GM12878 (cell line): Measurements from ENCODE around the gene SLC2A4. TPM values are rescaled to one million over a fixed set of nuclear protein-coding genes. Genes with fewer than 3 reads are reported as not detected.
A peak's percentile ranks its signal among the peaks of the same experiment; 100 is the strongest.

Experiments used
- DPF2 ChIP-seq: fragments of 450-650 bp; IDR thresholded peaks from 2 replicates; pipeline ENCODE4 v1.6.1; 2017; ENCODE audit warnings: mild to moderate bottlenecking
- GABPA ChIP-seq: IDR thresholded peaks from 2 replicates; pipeline ENCODE4 v1.6.1; 2014; ENCODE audit warnings: antibody characterized with exemption, low read depth, mild to moderate bottlenecking, inconsistent platforms
- IRF4 ChIP-seq: IDR thresholded peaks from 2 replicates; pipeline ENCODE4 v1.6.1; 2011; ENCODE audit warnings: low read depth, low read length
- KDM1A ChIP-seq: fragments of 200-600 bp; sonication (generic); IDR thresholded peaks from 2 replicates; pipeline ENCODE4 v1.6.1; 2016; ENCODE audit warnings: borderline replicate concordance
- LARP7 ChIP-seq: fragments of 450-650 bp; IDR thresholded peaks from 2 replicates; pipeline ENCODE4 v1.6.1; 2017; ENCODE audit warnings: mild to moderate bottlenecking
- NR2F1 ChIP-seq: fragments of 450-650 bp; conservative IDR thresholded peaks from 2 replicates; pipeline ENCODE4 v1.6.1; 2017; ENCODE audit warnings: mild to moderate bottlenecking
- PML ChIP-seq: IDR thresholded peaks from 2 replicates; pipeline ENCODE4 v1.6.1; 2012; ENCODE audit warnings: low read length, inconsistent platforms
- POLR2A ChIP-seq: IDR thresholded peaks from 2 replicates; pipeline ENCODE4 v1.6.1; 2011; ENCODE audit warnings: low read depth, mild to moderate bottlenecking, low read length
- RAD51 ChIP-seq: fragments of 450-650 bp; IDR thresholded peaks from 2 replicates; pipeline ENCODE4 v1.6.1; 2016; ENCODE audit warnings: moderate library complexity, mild to moderate bottlenecking, inconsistent platforms
- STAT1 ChIP-seq: fragments of 450-650 bp; conservative IDR thresholded peaks from 2 replicates; pipeline ENCODE4 v1.6.1; 2014; ENCODE audit warnings: antibody characterized with exemption, mild to moderate bottlenecking
- TBL1XR1 ChIP-seq: IDR thresholded peaks from 2 replicates; pipeline ENCODE4 v1.6.1; 2012; ENCODE audit warnings: low read depth, low read length, improper control_type of control experiment
- polyA plus RNA-seq, 11 experiments: library from polyadenylated mRNA; depleted of rRNA in 4 of 11; unstranded in 6 of 11; stranded (reverse) in 5 of 11; fragments of >200 nt; fragmentation: Nextera tagmentation in 4 of 11; fragmentation: Illumina TruSeq in 1 of 11; extraction: Ambion mirVana in 4 of 11; extraction: Trizol in 1 of 11; gene quantifications; 1 replicate in 1 of 11; 2 replicates in 10 of 11; pipeline versions ENCODE4 v1.2.1 to v1.2.3, GENCODE V29; 2011 to 2016; ENCODE audit warnings: inconsistent platforms in 2 of 11, missing spikeins in 2 of 11, low read depth in 1 of 11
- total RNA-seq, 4 experiments: library from RNA; depleted of rRNA in 3 of 4; stranded (reverse); fragments of >200 nt in 3 of 4; fragmentation: Illumina TruSeq in 1 of 4; extraction: Trizol in 1 of 4; gene quantifications; 2 replicates each; pipeline versions ENCODE4 v1.2.1 to v1.2.3, GENCODE V29; 2013 to 2021
- TF ChIP-seq, protein P1 (sequence below): fragments of 450-650 bp; formaldehyde crosslinking; IDR thresholded peaks from 2 replicates; pipeline ENCODE4 v1.5.0; 2022; ENCODE audit warnings: mild to moderate bottlenecking, missing genetic modification characterization
- TF ChIP-seq, protein P2 (sequence below): fragments of 450-650 bp; conservative IDR thresholded peaks from 2 replicates; pipeline ENCODE4 v1.6.1; 2017; ENCODE audit warnings: mild to moderate bottlenecking, moderate library complexity
- TF ChIP-seq, protein P3 (sequence below): IDR thresholded peaks from 2 replicates; pipeline ENCODE4 v1.6.1; 2011; ENCODE audit warnings: borderline replicate concordance, low read depth, mild to moderate bottlenecking, moderate library complexity, low read length; ENCODE audit not compliant: insufficient read depth, poor library complexity, severe bottlenecking

Gene SLC2A4
- total and polyA plus RNA-seq, 10 of the 15 experiments (the other 5 are each of a cell fraction or from before 2014, with no cell fraction given) = 0.03 to 0.23 (median 0.04) TPM; not detected in 4

DNA sequence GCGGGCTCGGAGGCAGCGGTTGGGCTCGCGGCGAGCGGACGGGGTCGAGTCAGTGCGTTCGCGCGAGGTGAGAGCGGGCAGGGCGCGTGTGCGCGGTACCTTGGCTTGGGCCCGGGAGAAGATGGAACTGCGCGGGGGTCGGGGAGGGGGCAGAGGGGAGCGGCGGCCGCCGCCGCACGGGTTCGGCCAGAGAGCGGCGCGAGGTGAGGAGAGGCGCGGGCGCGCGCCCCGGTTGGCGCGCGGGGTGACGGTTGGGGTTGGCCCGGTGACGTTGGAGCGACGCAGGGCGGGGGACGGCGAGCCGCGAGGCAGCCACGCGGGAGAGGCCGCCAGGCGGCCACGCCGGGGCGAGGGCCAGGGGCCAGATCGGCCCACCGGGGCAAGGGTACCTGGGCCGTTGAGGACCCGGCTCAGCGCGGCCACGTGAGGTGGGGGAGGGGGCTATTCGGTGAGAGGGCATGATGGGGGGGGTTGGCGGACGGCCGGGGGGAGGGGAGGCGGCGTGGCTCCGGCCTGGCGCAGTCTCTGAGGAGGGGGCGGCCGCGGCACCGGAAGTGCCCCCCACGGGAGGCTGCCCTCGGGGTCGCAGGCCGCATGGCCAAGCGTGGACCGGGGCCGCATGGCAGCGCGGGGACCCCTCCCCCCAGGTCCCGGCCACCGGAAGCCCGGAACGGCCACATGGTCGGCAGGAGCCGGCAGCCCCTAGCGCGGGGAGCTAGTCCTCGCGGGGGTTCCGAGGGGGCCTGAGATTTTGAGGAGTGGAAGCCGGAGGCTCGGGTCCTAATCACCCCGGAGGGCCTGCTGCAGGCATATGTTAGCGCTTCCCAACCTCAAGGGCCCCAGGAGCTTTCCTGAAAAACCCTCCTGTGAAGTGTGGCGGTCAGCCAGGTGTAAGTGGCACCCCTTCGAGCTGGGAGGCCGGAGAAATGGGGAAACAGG is 26.4 kb downstream of the SLC2A4 start (continued):
- TF ChIP-seq, protein P1, sequence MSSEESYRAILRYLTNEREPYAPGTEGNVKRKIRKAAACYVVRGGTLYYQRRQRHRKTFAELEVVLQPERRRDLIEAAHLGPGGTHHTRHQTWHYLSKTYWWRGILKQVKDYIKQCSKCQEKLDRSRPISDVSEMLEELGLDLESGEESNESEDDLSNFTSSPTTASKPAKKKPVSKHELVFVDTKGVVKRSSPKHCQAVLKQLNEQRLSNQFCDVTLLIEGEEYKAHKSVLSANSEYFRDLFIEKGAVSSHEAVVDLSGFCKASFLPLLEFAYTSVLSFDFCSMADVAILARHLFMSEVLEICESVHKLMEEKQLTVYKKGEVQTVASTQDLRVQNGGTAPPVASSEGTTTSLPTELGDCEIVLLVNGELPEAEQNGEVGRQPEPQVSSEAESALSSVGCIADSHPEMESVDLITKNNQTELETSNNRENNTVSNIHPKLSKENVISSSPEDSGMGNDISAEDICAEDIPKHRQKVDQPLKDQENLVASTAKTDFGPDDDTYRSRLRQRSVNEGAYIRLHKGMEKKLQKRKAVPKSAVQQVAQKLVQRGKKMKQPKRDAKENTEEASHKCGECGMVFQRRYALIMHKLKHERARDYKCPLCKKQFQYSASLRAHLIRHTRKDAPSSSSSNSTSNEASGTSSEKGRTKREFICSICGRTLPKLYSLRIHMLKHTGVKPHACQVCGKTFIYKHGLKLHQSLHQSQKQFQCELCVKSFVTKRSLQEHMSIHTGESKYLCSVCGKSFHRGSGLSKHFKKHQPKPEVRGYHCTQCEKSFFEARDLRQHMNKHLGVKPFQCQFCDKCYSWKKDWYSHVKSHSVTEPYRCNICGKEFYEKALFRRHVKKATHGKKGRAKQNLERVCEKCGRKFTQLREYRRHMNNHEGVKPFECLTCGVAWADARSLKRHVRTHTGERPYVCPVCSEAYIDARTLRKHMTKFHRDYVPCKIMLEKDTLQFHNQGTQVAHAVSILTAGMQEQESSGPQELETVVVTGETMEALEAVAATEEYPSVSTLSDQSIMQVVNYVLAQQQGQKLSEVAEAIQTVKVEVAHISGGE (CRISPR knock-in tag) = no peak
- TF ChIP-seq IRF4 (no peak), NR2F1 (0 out of 2 replicates have a peak, but pooled peaks have one; percentile 37), PML (no peak), KDM1A (no peak), GABPA (no peak), TBL1XR1 (no peak), DPF2 (peak; percentile 37; the same call in 1 of the 2 replicates), RAD51 (no peak), STAT1 (no peak), POLR2A (peak; percentile 58), LARP7 (peak; percentile 71)
- TF ChIP-seq, protein P2, sequence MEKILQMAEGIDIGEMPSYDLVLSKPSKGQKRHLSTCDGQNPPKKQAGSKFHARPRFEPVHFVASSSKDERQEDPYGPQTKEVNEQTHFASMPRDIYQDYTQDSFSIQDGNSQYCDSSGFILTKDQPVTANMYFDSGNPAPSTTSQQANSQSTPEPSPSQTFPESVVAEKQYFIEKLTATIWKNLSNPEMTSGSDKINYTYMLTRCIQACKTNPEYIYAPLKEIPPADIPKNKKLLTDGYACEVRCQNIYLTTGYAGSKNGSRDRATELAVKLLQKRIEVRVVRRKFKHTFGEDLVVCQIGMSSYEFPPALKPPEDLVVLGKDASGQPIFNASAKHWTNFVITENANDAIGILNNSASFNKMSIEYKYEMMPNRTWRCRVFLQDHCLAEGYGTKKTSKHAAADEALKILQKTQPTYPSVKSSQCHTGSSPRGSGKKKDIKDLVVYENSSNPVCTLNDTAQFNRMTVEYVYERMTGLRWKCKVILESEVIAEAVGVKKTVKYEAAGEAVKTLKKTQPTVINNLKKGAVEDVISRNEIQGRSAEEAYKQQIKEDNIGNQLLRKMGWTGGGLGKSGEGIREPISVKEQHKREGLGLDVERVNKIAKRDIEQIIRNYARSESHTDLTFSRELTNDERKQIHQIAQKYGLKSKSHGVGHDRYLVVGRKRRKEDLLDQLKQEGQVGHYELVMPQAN = peak; percentile 28; the same call in 1 of the 2 replicates
- TF ChIP-seq, protein P3, sequence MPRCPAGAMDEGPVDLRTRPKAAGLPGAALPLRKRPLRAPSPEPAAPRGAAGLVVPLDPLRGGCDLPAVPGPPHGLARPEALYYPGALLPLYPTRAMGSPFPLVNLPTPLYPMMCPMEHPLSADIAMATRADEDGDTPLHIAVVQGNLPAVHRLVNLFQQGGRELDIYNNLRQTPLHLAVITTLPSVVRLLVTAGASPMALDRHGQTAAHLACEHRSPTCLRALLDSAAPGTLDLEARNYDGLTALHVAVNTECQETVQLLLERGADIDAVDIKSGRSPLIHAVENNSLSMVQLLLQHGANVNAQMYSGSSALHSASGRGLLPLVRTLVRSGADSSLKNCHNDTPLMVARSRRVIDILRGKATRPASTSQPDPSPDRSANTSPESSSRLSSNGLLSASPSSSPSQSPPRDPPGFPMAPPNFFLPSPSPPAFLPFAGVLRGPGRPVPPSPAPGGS = no peak
